Tibial artery (tissue), 4 donors: ENCODE measurements around the gene CCDC68.

Source experiments
- DNase-seq, 2 donors: peaks; one replicate each; pipeline ENCODE4 v3.0.0-alpha.2; 2019
- H3K27ac ChIP-seq, 2 donors: fragments of 200-600 bp; sonication (generic) in 1 of 2; 1 replicate in 1 of 2; 2 replicates in 1 of 2; pipeline ENCODE4 v1.5.1; 2018 to 2019; ENCODE audit warnings: mild to moderate bottlenecking in 1 of 2
- H3K27me3 ChIP-seq, 2 donors: fragments of 200-600 bp; sonication (generic) in 1 of 2; one replicate each; pipeline versions ENCODE4 v1.5.1 to v1.6.0; 2016 to 2019
- H3K36me3 ChIP-seq, 3 donors: fragments of 200-600 bp; sonication (generic) in 2 of 3; one replicate each; pipeline ENCODE4 v1.5.1; 2016 to 2019; ENCODE audit warnings: mild to moderate bottlenecking in 2 of 3
- H3K4me1 ChIP-seq, 4 donors: fragments of 200-600 bp; sonication (generic) in 2 of 4; 1 replicate in 3 of 4; 2 replicates in 1 of 4; pipeline ENCODE4 v1.5.1; 2016 to 2019
- H3K4me3 ChIP-seq, 2 donors: fragments of 200-600 bp; sonication (generic) in 1 of 2; 1 replicate in 1 of 2; 2 replicates in 1 of 2; pipeline ENCODE4 v1.5.1; 2018 to 2019; ENCODE audit warnings: mild to moderate bottlenecking in 2 of 2
- H3K9me3 ChIP-seq, 3 donors: fragments of 200-600 bp; sonication (generic) in 1 of 3; one replicate each; pipeline ENCODE4 v1.5.1; 2016 to 2019
- intact Hi-C: fragments of 100-400 bp; cut with DNase I; formaldehyde crosslinking; loops from one replicate; pipeline ENCODE4 v1.15.0; 2023; ENCODE audit warnings: low total_unique reads
- TF ChIP-seq, protein P1 (sequence below), 2 experiments: fragments of 200-600 bp in 1 of 2; fragments of 450-650 bp in 1 of 2; IDR thresholded peaks; one replicate each; pipeline ENCODE4 v1.5.1; 2017 to 2019; ENCODE audit warnings: antibody characterized with exemption in 2 of 2, mild to moderate bottlenecking in 1 of 2, moderate library complexity in 1 of 2

Gene CCDC68

DNA sequence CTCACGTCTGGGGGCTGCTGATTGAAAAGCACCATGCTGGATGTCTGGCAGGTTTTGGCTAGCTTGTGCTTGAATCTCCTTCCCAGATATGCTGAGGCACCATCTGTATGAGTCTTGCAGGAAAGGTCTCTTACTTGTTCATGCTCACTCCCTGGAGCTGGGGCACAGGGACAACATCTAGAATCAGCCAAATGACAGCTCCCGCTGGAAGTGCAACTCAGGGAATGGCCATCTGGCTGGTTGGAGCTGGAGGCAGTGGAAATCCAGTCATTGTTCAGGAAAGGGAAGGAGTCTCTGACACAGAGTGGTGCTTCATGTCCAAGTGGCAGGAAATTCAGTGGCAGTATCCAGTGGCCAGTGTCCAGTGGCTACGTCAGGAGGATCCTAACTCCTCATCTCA is 9.7 kb downstream of the CCDC68 start:
- intact Hi-C loops: no loop called here

DNA sequence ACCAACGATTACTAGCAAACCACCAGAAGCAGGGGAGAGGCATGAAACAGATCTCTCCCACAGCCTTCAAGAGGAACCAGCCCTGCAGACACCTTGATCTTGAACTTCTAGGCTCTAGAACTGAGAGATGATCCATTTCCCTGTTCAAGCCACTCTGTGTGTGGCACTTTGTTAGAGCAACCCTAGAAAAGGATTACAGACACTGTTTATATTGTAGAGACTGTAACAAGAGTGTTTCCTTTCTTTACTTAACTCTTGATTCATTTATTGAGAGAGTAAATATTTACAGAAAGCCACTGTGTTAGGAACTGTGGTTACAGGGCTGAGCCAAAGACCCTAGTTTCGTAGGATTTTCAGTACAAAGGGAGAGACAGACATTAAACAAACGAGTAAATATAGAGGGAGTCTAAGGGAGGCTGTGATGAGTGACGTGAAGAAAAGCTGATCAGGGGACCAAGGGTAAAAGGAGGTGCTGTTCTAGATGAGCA is 10.9 kb downstream of the CCDC68 start:
- no peak overlapping the region for H3K27ac ChIP-seq
- H3K4me1 ChIP-seq: peaks cover 0 to 9% (median 0%) of the 10 kb centered on the region in 4 donors
- H3K9me3 ChIP-seq: no peaks in the 10 kb centered on the region
- no peaks in the 10 kb centered on the region for H3K36me3 ChIP-seq
- H3K4me3 ChIP-seq: no peak overlapping the region
- intact Hi-C loops: no loop called here
- no peak for DNase-seq
- TF ChIP-seq, protein P1, sequence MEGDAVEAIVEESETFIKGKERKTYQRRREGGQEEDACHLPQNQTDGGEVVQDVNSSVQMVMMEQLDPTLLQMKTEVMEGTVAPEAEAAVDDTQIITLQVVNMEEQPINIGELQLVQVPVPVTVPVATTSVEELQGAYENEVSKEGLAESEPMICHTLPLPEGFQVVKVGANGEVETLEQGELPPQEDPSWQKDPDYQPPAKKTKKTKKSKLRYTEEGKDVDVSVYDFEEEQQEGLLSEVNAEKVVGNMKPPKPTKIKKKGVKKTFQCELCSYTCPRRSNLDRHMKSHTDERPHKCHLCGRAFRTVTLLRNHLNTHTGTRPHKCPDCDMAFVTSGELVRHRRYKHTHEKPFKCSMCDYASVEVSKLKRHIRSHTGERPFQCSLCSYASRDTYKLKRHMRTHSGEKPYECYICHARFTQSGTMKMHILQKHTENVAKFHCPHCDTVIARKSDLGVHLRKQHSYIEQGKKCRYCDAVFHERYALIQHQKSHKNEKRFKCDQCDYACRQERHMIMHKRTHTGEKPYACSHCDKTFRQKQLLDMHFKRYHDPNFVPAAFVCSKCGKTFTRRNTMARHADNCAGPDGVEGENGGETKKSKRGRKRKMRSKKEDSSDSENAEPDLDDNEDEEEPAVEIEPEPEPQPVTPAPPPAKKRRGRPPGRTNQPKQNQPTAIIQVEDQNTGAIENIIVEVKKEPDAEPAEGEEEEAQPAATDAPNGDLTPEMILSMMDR (IDR thresholded peaks at IDR 0.05): no peak
- no peaks in the 10 kb centered on the region for H3K27me3 ChIP-seq

More for the DNA sequence above, 9.7 kb downstream of the CCDC68 start:
- H3K36me3 ChIP-seq: no peaks in the 10 kb centered on the region
- H3K9me3 ChIP-seq: no peaks in the 10 kb centered on the region
- no peak overlapping the region for H3K27ac ChIP-seq
- H3K4me1 ChIP-seq: peaks cover 0 to 9% (median 0%) of the 10 kb centered on the region in 4 donors
- TF ChIP-seq, protein P1 (IDR thresholded peaks at IDR 0.05): no peak
- no peak overlapping the region for H3K4me3 ChIP-seq
- no peaks in the 10 kb centered on the region for H3K27me3 ChIP-seq
- no peak for DNase-seq

DNA sequence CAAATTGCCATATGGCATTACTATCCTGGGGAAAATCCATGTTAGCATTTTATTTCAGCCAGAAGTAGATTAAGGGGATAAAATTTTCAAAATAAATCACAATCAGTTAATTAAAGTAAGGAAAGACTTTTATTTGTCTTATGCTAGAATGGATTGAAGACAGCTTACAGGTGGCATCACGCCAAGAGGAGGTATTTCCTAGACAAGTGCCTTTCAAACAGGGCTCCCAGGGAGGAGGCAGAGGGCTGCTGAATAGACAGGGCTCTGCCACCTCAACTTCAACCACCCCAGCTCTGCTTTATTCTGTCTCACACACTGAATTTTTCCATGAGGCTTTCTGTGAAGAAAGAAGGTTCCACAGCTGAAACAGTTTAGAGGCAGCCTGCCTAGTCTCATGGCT is 12.2 kb downstream of the CCDC68 start:
- intact Hi-C loops: no loop called here
- H3K27ac ChIP-seq: no peak overlapping the region
- H3K9me3 ChIP-seq: no peaks in the 10 kb centered on the region
- H3K4me1 ChIP-seq: peaks cover 0 to 9% (median 0%) of the 10 kb centered on the region in 4 donors
- TF ChIP-seq, protein P1 (IDR thresholded peaks at IDR 0.05): no peak
- DNase-seq: no peak
- H3K27me3 ChIP-seq: no peaks in the 10 kb centered on the region
- H3K36me3 ChIP-seq: no peaks in the 10 kb centered on the region
- H3K4me3 ChIP-seq: no peak overlapping the region

DNA sequence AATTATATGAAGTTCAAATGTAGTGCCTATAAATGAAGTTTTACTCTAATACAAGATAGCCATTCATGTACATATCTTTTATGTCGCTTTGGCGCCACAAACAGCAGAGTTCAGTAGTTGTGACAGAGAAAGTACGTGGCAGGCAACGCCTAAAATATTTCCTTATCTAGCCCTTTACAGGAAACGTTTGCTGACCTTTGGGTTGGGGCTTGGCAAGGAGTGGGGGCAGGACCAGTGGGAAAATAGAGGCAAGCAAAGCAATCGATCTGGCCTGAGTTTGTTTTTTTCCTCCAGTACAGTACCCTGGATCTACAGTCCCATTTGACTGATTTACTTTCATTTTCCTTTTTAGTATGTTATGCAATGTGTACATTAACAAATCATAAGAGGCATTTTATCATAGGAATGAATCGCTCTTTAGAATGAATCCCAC is 13.1 kb downstream of the CCDC68 start:
- H3K36me3 ChIP-seq: no peaks in the 10 kb centered on the region
- no peak for DNase-seq
- peaks cover 0 to 9% (median 0%) of the 10 kb centered on the region in 4 donors for H3K4me1 ChIP-seq
- TF ChIP-seq, protein P1 (IDR thresholded peaks at IDR 0.05): no peak
- no peak overlapping the region for H3K27ac ChIP-seq
- no peaks in the 10 kb centered on the region for H3K9me3 ChIP-seq
- peak overlapping the region; percentile 29 to 47 for H3K4me3 ChIP-seq
- intact Hi-C loops: no loop called here
- no peaks in the 10 kb centered on the region for H3K27me3 ChIP-seq

DNA sequence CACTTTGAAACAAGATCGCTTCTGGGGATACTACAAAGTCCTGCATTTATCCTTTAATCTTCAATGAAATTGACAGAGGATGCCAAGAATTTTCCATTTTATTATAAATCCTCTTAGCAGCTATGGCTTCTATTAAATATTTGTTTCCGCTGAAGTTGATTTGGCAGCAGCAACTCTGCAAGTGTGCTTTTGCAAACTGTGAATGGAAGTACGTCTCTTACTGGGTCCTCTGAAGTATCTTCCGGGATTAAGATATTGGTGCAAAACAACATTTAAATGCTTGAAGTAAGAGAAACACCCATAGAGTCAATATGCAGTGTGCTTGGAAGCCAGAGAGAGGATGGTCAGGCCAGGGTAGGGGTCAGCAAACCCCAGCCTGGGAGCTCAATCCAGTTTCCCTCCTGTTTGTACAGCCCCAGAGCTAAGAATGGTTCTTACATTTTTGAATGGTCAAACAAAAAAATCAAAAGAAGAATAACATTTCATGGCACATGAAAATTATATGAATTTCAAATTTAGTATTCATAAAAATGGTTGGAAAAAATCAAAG is 13.6 kb downstream of the CCDC68 start:
- no peak for DNase-seq
- TF ChIP-seq, protein P1 (IDR thresholded peaks at IDR 0.05): no peak
- H3K4me1 ChIP-seq: peaks cover 0 to 9% (median 0%) of the 10 kb centered on the region in 4 donors
- H3K36me3 ChIP-seq: no peaks in the 10 kb centered on the region
- intact Hi-C loops: no loop called here
- H3K9me3 ChIP-seq: no peaks in the 10 kb centered on the region
- no peaks in the 10 kb centered on the region for H3K27me3 ChIP-seq
- peak overlapping the region in 1 of 2 donors; percentile 47 for H3K4me3 ChIP-seq
- no peak overlapping the region for H3K27ac ChIP-seq
